Kidney (tissue), 22 donors: ENCODE results near the gene ESRRB. TPM values are rescaled to one million over a fixed set of nuclear protein-coding genes. Genes with fewer than 3 reads are reported as not detected.

Source experiments
- DNase-seq, 5 donors: peaks; one replicate each; pipeline ENCODE4 v3.0.0-alpha.2; 2013 to 2020
- FAIRE-seq: peaks from 2 replicates; lab custom pipeline; 2012; peaks lifted over from hg19 to GRCh38; lab: Jason Lieb, UNC
- H3K27ac ChIP-seq, 2 donors: one replicate each; pipeline ENCODE4 v1.7.0; 2013; ENCODE audit warnings: low read depth in 2 of 2, low read length in 2 of 2, inconsistent platforms in 1 of 2
- H3K27me3 ChIP-seq: one replicate; pipeline ENCODE4 v1.7.1; 2013; ENCODE audit warnings: low read length, inconsistent platforms; ENCODE audit not compliant: control insufficient read depth, insufficient read depth
- H3K36me3 ChIP-seq, 3 donors: one replicate each; pipeline versions ENCODE4 v1.7.0 to v1.7.1; 2013; ENCODE audit warnings: low read length in 3 of 3, control low read depth in 1 of 3, inconsistent platforms in 1 of 3; ENCODE audit not compliant: insufficient read depth in 3 of 3, control insufficient read depth in 2 of 3
- H3K4me1 ChIP-seq, 3 donors: one replicate each; pipeline versions ENCODE4 v1.7.0 to v1.7.1; 2013; ENCODE audit warnings: low read length in 3 of 3, inconsistent platforms in 1 of 3, low read depth in 1 of 3; ENCODE audit not compliant: control insufficient read depth in 2 of 3, insufficient read depth in 2 of 3
- H3K4me3 ChIP-seq, 3 donors: one replicate each; pipeline versions ENCODE4 v1.7.0 to v1.8.1; 2013; ENCODE audit warnings: low read length in 3 of 3, control low read depth in 1 of 3, inconsistent platforms in 1 of 3
- H3K9ac ChIP-seq, 3 donors: one replicate each; pipeline versions ENCODE4 v1.7.0 to v1.7.1; 2013; ENCODE audit warnings: low read length in 3 of 3, control low read depth in 1 of 3, inconsistent platforms in 1 of 3
- H3K9me3 ChIP-seq, 3 donors: one replicate each; pipeline versions ENCODE4 v1.7.0 to v1.7.1; 2013; ENCODE audit warnings: low read length in 3 of 3, control low read depth in 1 of 3, inconsistent platforms in 1 of 3; ENCODE audit not compliant: control insufficient read depth in 2 of 3, insufficient read depth in 1 of 3
- intact Hi-C: fragments of 100-400 bp; cut with DNase I; formaldehyde crosslinking; loops from one replicate; pipeline ENCODE4 v1.11.1; 2022
- long read RNA-seq, 10 donors: library from polyadenylated mRNA in 1 of 10; unstranded in 1 of 10; transcript quantifications; one replicate each; pipeline ENCODE4 v2.0.0 and lab custom pipeline, GENCODE V29; 2021 to 2026
- polyA plus RNA-seq: library from polyadenylated mRNA; stranded (reverse); fragments of 350-450 nt; fragmentation: Illumina TruSeq; extraction: RNeasy Lipid Tissue Mini Kit (QIAGEN cat#74804); gene quantifications from one replicate; pipeline ENCODE4 v1.2.3, GENCODE V29; 2014; ENCODE audit warnings: low read depth, low replicate concordance; ENCODE audit not compliant: insufficient read depth
- total RNA-seq: library from RNA; stranded (reverse); fragmentation: NEBNext Ultra II Directional; extraction: Animal tissue kit (Norgen Biotek cat#: 25700); gene quantifications from one replicate; pipeline ENCODE4 v1.2.1, GENCODE V29; 2021
- TF ChIP-seq, protein P1 (sequence below): IDR thresholded peaks from 3 replicates; pipeline ENCODE4 v1.5.1; 2012; ENCODE audit warnings: mild to moderate bottlenecking, moderate library complexity, borderline replicate concordance; ENCODE audit not compliant: insufficient read depth; ENCODE audit errors: extremely low read depth
- donor health status: control.
- donor health status: control.
- donor health status: control.
- donor health status: control.
- donor health status: control.
- donor health status: DM: yes; HTN: yes; CAD: no.
- donor health status: Normal renal cell carcinoma (clear cell type).

ESRRB gene
- total RNA-seq (3.9 TPM), polyA plus RNA-seq (19.1 TPM)
- long read RNA-seq, donor 1, partial matches to known transcripts: 0 of 4 reads
- long read RNA-seq, donor 1, other reads (novel, unspliced or antisense): 0 of 4 reads
- long read RNA-seq, donor 2, partial matches to known transcripts: 0 of 5 reads
- long read RNA-seq, donor 2, other reads (novel, unspliced or antisense): 0 of 5 reads
- long read RNA-seq, donor 3, transcript ESRRB-207 (1 exons, 2,190 nt): major isoform, 5 of 6 reads
- long read RNA-seq, donor 3, partial matches to known transcripts: 0 of 6 reads
- long read RNA-seq, donor 3, other reads (novel, unspliced or antisense): 0 of 6 reads
- long read RNA-seq, donor 4, partial matches to known transcripts: 0 of 3 reads
- long read RNA-seq, donor 4, other reads (novel, unspliced or antisense): 0 of 3 reads
- long read RNA-seq, donor 5: 0 reads
- long read RNA-seq, donor 6: 0 reads
- long read RNA-seq, donor 7, partial matches to known transcripts: 1 of 6 reads
- long read RNA-seq, donor 7, other reads (novel, unspliced or antisense): 2 of 6 reads
- long read RNA-seq, donor 8, partial matches to known transcripts: 0 of 1 reads
- long read RNA-seq, donor 8, other reads (novel, unspliced or antisense): 0 of 1 reads
- long read RNA-seq, donor 9, partial matches to known transcripts: 0 of 1 reads
- long read RNA-seq, donor 9, other reads (novel, unspliced or antisense): 0 of 1 reads
- long read RNA-seq, donor 10, partial matches to known transcripts: 0 of 3 reads
- long read RNA-seq, donor 10, other reads (novel, unspliced or antisense): 0 of 3 reads

DNA sequence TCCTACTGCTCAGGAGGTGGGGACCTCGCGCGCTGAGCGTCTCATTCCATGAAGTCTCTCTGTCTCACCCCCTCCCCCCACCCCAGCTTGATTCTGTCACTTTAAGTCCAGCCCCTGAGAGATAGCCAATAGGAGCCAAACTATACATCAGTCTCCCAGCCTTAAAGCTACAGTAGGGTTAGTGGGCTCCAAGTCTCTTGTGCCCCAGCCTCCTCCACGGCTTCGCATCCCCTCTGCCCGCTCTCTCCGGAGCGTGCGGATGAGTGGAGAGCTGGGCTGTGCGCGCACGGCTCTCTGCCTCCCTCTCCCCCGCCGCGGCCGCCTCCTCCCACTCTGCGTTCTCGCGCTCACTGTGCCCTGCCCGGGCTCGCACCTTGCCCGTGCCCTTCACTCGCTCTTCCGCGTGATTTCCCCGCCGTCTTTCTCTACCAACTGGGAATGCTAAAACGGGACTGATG is at the start of gene ESRRB:
Gene ESRRB, plus strand, starts transcription at position 191 of the 458 bp plus-strand sequence. Its CDS starts 265 bp downstream, at position 456.
- DNase-seq: peak in 4 of 5 donors; percentile 62 to 84 (median 74)
- TF ChIP-seq, protein P1, sequence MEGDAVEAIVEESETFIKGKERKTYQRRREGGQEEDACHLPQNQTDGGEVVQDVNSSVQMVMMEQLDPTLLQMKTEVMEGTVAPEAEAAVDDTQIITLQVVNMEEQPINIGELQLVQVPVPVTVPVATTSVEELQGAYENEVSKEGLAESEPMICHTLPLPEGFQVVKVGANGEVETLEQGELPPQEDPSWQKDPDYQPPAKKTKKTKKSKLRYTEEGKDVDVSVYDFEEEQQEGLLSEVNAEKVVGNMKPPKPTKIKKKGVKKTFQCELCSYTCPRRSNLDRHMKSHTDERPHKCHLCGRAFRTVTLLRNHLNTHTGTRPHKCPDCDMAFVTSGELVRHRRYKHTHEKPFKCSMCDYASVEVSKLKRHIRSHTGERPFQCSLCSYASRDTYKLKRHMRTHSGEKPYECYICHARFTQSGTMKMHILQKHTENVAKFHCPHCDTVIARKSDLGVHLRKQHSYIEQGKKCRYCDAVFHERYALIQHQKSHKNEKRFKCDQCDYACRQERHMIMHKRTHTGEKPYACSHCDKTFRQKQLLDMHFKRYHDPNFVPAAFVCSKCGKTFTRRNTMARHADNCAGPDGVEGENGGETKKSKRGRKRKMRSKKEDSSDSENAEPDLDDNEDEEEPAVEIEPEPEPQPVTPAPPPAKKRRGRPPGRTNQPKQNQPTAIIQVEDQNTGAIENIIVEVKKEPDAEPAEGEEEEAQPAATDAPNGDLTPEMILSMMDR: no peak
- Histone ChIP-seq H3K27ac (peak within 1 kb of the TSS in 1 of 2 donors; percentile 57), H3K4me1 (peaks cover 0 to 4% (median 3%) of the 10 kb centered on the region in 3 donors), H3K36me3 (no peaks in the 10 kb centered on the region), H3K9me3 (no peaks in the 10 kb centered on the region), H3K27me3 (peaks cover 26% of the 10 kb centered on the region), H3K9ac (peak within 1 kb of the TSS in 1 of 3 donors; percentile 55), H3K4me3 (peak within 1 kb of the TSS; percentile 20 to 71 (median 22))
- FAIRE-seq: no peak
- intact Hi-C loops: no loop called here

DNA sequence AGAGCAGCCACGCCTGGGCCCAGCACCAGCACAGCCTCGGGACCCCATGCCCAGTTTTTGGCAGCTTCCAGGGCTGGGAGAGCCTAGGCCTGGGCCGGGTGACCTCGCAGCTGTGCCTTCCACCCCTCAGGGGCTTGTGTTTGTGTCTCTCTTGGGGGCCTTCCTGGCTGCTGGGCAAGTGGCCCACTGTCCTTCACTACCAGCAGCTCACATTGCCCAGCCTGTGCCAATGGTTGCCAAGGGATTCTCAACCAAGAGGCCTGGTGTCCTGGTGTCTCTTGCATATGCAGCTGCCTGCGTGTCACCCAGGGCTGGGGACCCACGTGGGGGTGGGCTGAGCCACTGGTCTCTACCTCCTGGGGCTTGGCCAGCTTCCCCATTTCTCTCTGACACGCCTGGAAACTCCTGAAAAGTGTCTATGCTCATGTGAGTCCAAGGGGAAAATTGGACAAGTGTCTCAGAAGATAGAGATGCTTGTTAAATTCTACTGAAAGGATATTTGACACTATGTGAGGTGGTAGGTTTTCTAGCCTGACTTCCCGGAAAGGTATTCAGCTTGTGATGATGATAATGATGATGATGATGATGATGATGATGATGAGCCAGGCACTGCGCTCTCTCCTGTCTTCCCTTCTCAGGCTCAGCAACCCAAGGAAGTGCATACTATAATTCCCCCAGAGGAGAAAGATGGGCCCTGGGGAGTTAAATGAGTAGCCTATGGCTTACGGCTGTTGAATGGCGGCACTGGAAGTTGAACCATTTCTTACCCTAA is 48.8 kb upstream of the ESRRB start:
- no peak overlapping the region for H3K27ac ChIP-seq
- no peaks in the 10 kb centered on the region for H3K36me3 ChIP-seq
- H3K9me3 ChIP-seq: no peaks in the 10 kb centered on the region
- intact Hi-C loops: no loop called here
- no peaks in the 10 kb centered on the region for H3K4me1 ChIP-seq
- no peak overlapping the region for H3K9ac ChIP-seq
- no peak overlapping the region for H3K4me3 ChIP-seq
- H3K27me3 ChIP-seq: no peaks in the 10 kb centered on the region
- FAIRE-seq: no peak
- TF ChIP-seq, protein P1: no peak
- no peak for DNase-seq

DNA sequence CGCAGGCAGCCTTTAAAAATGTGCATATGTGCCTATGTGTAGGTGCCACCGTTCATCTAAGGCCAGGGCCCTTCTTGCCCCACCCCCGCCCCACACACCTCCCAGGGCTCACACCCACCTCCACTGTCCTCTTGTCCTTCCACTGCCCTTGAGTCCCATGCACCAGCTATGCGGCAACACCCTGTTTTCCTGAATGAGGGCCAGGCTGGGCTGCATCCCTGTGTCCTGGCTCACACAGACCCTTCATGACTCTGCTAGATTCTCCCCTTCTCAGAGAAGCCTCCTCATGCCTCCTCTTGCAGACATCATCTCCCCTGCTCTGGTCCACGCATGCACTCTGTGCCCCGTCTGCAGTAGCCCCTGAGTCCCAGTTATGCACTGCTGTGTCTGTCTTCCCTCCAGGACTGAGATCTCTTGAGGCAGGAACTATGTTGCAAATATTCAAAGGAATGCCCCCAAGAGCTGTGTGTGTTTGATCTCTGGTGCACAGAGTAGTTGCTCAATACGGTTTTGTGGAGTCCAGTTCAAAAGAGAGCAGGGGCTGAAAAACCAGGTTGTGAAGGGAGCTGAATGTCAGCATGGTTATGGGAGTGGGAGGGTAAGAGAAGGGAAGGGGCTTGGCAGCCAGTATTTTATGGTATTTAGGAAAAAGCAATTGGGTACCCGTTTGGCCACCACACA is 47.3 kb upstream of the ESRRB start:
- FAIRE-seq (no peak), DNase-seq (no peak)
- no peak overlapping the region for H3K4me3 ChIP-seq
- peak overlapping the region; percentile 43 to 65 for H3K27ac ChIP-seq
- TF ChIP-seq, protein P1: no peak
- H3K27me3 ChIP-seq: no peaks in the 10 kb centered on the region
- intact Hi-C loops: no loop called here
- no peaks in the 10 kb centered on the region for H3K36me3 ChIP-seq
- H3K9ac ChIP-seq: no peak overlapping the region
- H3K4me1 ChIP-seq: no peaks in the 10 kb centered on the region
- H3K9me3 ChIP-seq: no peaks in the 10 kb centered on the region
